HepG2 (cell line): ENCODE data around the gene DACH2.

Experiments
- CTCF ChIP-seq: sonication (generic); formaldehyde crosslinking; IDR thresholded peaks from 2 replicates; pipeline ENCODE4 v1.5.0; 2020; ENCODE audit warnings: mild to moderate bottlenecking, missing genetic modification reagents, moderate library complexity
- ELF4 ChIP-seq: sonication (generic); formaldehyde crosslinking; IDR thresholded peaks from 2 replicates; pipeline ENCODE4 v1.5.0; 2020; ENCODE audit warnings: missing genetic modification reagents, mild to moderate bottlenecking, moderate library complexity, borderline replicate concordance
- REST ChIP-seq, 2 experiments: IDR thresholded peaks; 2 replicates each; pipeline ENCODE4 v1.6.1; 2011 to 2012; ENCODE audit warnings: low read length in 2 of 2, borderline replicate concordance in 1 of 2, low read depth in 1 of 2, mild to moderate bottlenecking in 1 of 2, moderate library complexity in 1 of 2
- ZNF530 ChIP-seq: sonication (generic); formaldehyde crosslinking; IDR thresholded peaks from 2 replicates; pipeline ENCODE4 v1.5.0; 2020; ENCODE audit warnings: low read depth, mild to moderate bottlenecking, missing genetic modification reagents
- ZNF670 ChIP-seq: sonication (generic); formaldehyde crosslinking; IDR thresholded peaks from 2 replicates; pipeline ENCODE4 v1.8.0; 2022; ENCODE audit warnings: mild to moderate bottlenecking, missing genetic modification reagents, borderline replicate concordance

GRCh38 chrX:86322913-86323312 lies 174.7 kb downstream of the DACH2 start:
- peak; percentile 80 for TF ChIP-seq CTCF (CRISPR knock-in tag)
- no peak for TF ChIP-seq ZNF670
- no peak for TF ChIP-seq ZNF530
- no peak for TF ChIP-seq REST (IDR thresholded peaks at IDR 0.05; ENCODE audit: borderline replicate concordance in 1 of 2, low read depth in 1 of 2, low read length in 2 of 2)
- TF ChIP-seq ELF4 (CRISPR knock-in tag) = no peak
